H9 (cell line): ENCODE data around the gene FHIT. TPM values are rescaled to one million over a fixed set of nuclear protein-coding genes. Genes with fewer than 3 reads are reported as not detected.

ENCODE experiments used
- DNase-seq: peaks from one replicate; pipeline ENCODE4 v3.0.0-alpha.2; 2017
- H2AFZ ChIP-seq: one replicate; pipeline ENCODE4 v1.6.1; 2013; ENCODE audit warnings: mild to moderate bottlenecking, low read length, control low read depth, moderate library complexity
- H2AK5ac ChIP-seq: 2 replicates; pipeline ENCODE4 v1.6.1; 2013; ENCODE audit warnings: low read length, control low read depth, mixed read lengths; ENCODE audit not compliant: insufficient read length
- H2BK120ac ChIP-seq: one replicate; pipeline ENCODE4 v1.6.1; 2013; ENCODE audit warnings: low read depth, mild to moderate bottlenecking, low read length, control low read depth, inconsistent platforms; ENCODE audit not compliant: poor library complexity, severe bottlenecking
- H2BK12ac ChIP-seq: 2 replicates; pipeline ENCODE4 v1.6.1; 2013; ENCODE audit warnings: low read length, control low read depth, mixed read lengths, low read depth; ENCODE audit not compliant: insufficient read length
- H2BK15ac ChIP-seq: 2 replicates; pipeline ENCODE4 v1.6.1; 2013; ENCODE audit warnings: low read depth, low read length, control low read depth
- H2BK20ac ChIP-seq: one replicate; pipeline ENCODE4 v1.6.1; 2013; ENCODE audit warnings: low read depth, mild to moderate bottlenecking, low read length, control low read depth, inconsistent platforms; ENCODE audit not compliant: poor library complexity, severe bottlenecking
- H2BK5ac ChIP-seq: 2 replicates; pipeline ENCODE4 v1.6.1; 2013; ENCODE audit warnings: low read length, control low read depth, mixed read lengths; ENCODE audit not compliant: insufficient read length
- H3K14ac ChIP-seq: 2 replicates; pipeline ENCODE4 v1.6.1; 2013; ENCODE audit warnings: low read length, control low read depth; ENCODE audit not compliant: insufficient read depth
- H3K18ac ChIP-seq: 2 replicates; pipeline ENCODE4 v1.6.1; 2013; ENCODE audit warnings: low read depth, mild to moderate bottlenecking, mixed read lengths, low read length, control low read depth; ENCODE audit not compliant: insufficient read length
- H3K23ac ChIP-seq: 2 replicates; pipeline ENCODE4 v1.6.1; 2013; ENCODE audit warnings: low read length, control low read depth, mixed read lengths, low read depth; ENCODE audit not compliant: insufficient read length
- H3K23me2 ChIP-seq: 2 replicates; pipeline ENCODE4 v1.6.1; 2013; ENCODE audit warnings: low read depth, mild to moderate bottlenecking, mixed read lengths, low read length, control low read depth; ENCODE audit not compliant: insufficient read length, poor library complexity, severe bottlenecking
- H3K27ac ChIP-seq: 2 replicates; pipeline ENCODE4 v1.5.1; 2013; ENCODE audit warnings: low read length, control low read depth, mixed read lengths, low read depth; ENCODE audit not compliant: insufficient read length
- H3K27me3 ChIP-seq: 2 replicates; pipeline ENCODE4 v1.6.1; 2013; ENCODE audit warnings: low read length, control low read depth, inconsistent platforms; ENCODE audit not compliant: insufficient read depth
- H3K4ac ChIP-seq: 2 replicates; pipeline ENCODE4 v1.6.1; 2013; ENCODE audit warnings: low read depth, mild to moderate bottlenecking, control low read depth, inconsistent platforms, low read length, moderate library complexity
- H3K4me1 ChIP-seq: 2 replicates; pipeline ENCODE4 v1.6.1; 2013; ENCODE audit warnings: low read length, control low read depth, inconsistent platforms; ENCODE audit not compliant: insufficient read depth
- H3K4me2 ChIP-seq: 2 replicates; pipeline ENCODE4 v1.6.1; 2013; ENCODE audit warnings: low read length, control low read depth, mixed read lengths; ENCODE audit not compliant: insufficient read length, insufficient read depth
- H3K56ac ChIP-seq: 2 replicates; pipeline ENCODE4 v1.6.1; 2013; ENCODE audit warnings: low read depth, mild to moderate bottlenecking, mixed read lengths, low read length, control low read depth; ENCODE audit not compliant: insufficient read length
- H3K79me1 ChIP-seq: 2 replicates; pipeline ENCODE4 v1.6.1; 2013; ENCODE audit warnings: low read depth, mild to moderate bottlenecking, moderate library complexity, low read length, control low read depth, inconsistent platforms; ENCODE audit not compliant: insufficient read depth, poor library complexity, severe bottlenecking
- H3K79me2 ChIP-seq: 2 replicates; pipeline ENCODE4 v1.6.1; 2013; ENCODE audit warnings: low read length, control low read depth, inconsistent platforms; ENCODE audit not compliant: insufficient read depth
- H3K9ac ChIP-seq: 2 replicates; pipeline ENCODE4 v1.6.1; 2013; ENCODE audit warnings: low read length, control low read depth, mixed read lengths; ENCODE audit not compliant: insufficient read length; ENCODE audit errors: extremely low read depth
- H3K9me3 ChIP-seq: one replicate; pipeline ENCODE4 v1.6.1; 2013; ENCODE audit warnings: low read depth, low read length, inconsistent platforms; ENCODE audit not compliant: control insufficient read depth
- H3T11ph ChIP-seq: one replicate; pipeline ENCODE4 v1.6.1; 2013; ENCODE audit warnings: mild to moderate bottlenecking, low read length, control low read depth, inconsistent platforms
- H4K20me1 ChIP-seq: one replicate; pipeline ENCODE4 v1.6.1; 2013; ENCODE audit not compliant: control insufficient read depth, insufficient read length, insufficient read depth
- H4K5ac ChIP-seq: 2 replicates; pipeline ENCODE4 v1.6.1; 2013; ENCODE audit warnings: low read depth, mild to moderate bottlenecking, mixed read lengths, low read length, control low read depth; ENCODE audit not compliant: insufficient read length
- H4K8ac ChIP-seq: replicated peaks from 2 replicates; pipeline ENCODE4 v1.6.1; 2013; ENCODE audit warnings: low read length, control low read depth, mixed read lengths, low read depth; ENCODE audit not compliant: insufficient read length
- H4K91ac ChIP-seq: 2 replicates; pipeline ENCODE4 v1.6.1; 2013; ENCODE audit warnings: low read depth, mild to moderate bottlenecking, moderate library complexity, mixed read lengths, low read length, control low read depth; ENCODE audit not compliant: insufficient read length
- H3K27ac Mint-ChIP-seq, 3 experiments: 2 replicates in 2 of 3; 3 replicates in 1 of 3; pipeline ENCODE4 v1.8.0; 2020 to 2021; ENCODE audit warnings: mixed read lengths in 3 of 3, mild to moderate bottlenecking in 1 of 3, moderate library complexity in 1 of 3
- H3K27me3 Mint-ChIP-seq: 2 replicates; pipeline ENCODE4 v1.8.0; 2021; ENCODE audit warnings: low read depth, mild to moderate bottlenecking, moderate library complexity, mixed read lengths
- H3K36me3 Mint-ChIP-seq, 3 experiments: 2 replicates in 2 of 3; 3 replicates in 1 of 3; pipeline ENCODE4 v1.8.0; 2020 to 2021; ENCODE audit warnings: low read depth in 3 of 3, mixed read lengths in 3 of 3; ENCODE audit not compliant: insufficient read depth in 1 of 3
- H3K4me1 Mint-ChIP-seq, 2 experiments: 2 replicates each; pipeline ENCODE4 v1.8.0; 2020; ENCODE audit warnings: mixed read lengths in 2 of 2
- H3K4me3 Mint-ChIP-seq, 2 experiments: 2 replicates in 1 of 2; 3 replicates in 1 of 2; pipeline ENCODE4 v1.8.0; 2020 to 2021; ENCODE audit warnings: mild to moderate bottlenecking in 2 of 2, mixed read lengths in 2 of 2, moderate library complexity in 1 of 2
- H3K9me3 Mint-ChIP-seq, 2 experiments: 2 replicates in 1 of 2; 3 replicates in 1 of 2; pipeline ENCODE4 v1.8.0; 2020; ENCODE audit warnings: mild to moderate bottlenecking in 2 of 2, mixed read lengths in 2 of 2, moderate library complexity in 1 of 2
- WGBS: extraction: QIAGEN DNeasy Blood & Tissue Kit; methylation state at CpG from one replicate; pipeline ENCODE4 v1.1.7; 2013; ENCODE audit warnings: missing lambda C conversion rate, low lambda C conversion rate, mixed read lengths; ENCODE audit not compliant: insufficient read length; ENCODE audit errors: extremely low coverage; 5-methylcytosine and 5-hydroxymethylcytosine counted together
- total RNA-seq: library from RNA; stranded (reverse); gene quantifications from 2 replicates; pipeline ENCODE4 v1.2.1, GENCODE V29; 2021
- TF ChIP-seq, protein P1 (sequence below): fragments of 200-600 bp; sonication (generic); conservative IDR thresholded peaks from 3 replicates; pipeline ENCODE4 v1.8.0; 2021; ENCODE audit warnings: antibody characterized with exemption, mild to moderate bottlenecking

Gene FHIT
- total RNA-seq, 1 experiment from 2014 or later, result 3.0 TPM

GRCh38 chr3:59756934-59757333 lies 1494.3 kb downstream of the FHIT start:
- Histone ChIP-seq H2BK12ac (no peak overlapping the region), H4K20me1 (no peaks in the 10 kb centered on the region), H3K14ac (no peak overlapping the region), H4K8ac (no peak overlapping the region), H2BK120ac (no peak overlapping the region), H3K79me1 (no peaks in the 10 kb centered on the region), H4K91ac (no peak overlapping the region), H3K4me1 (no peaks in the 10 kb centered on the region; the same call in 1 of the 2 replicates), H3K56ac (no peak overlapping the region), H3K4ac (no peak overlapping the region), H4K5ac (no peak overlapping the region), H3K4me2 (no peak overlapping the region), H3K23me2 (no peaks in the 10 kb centered on the region), H2AFZ (no peak overlapping the region), H2BK5ac (no peak overlapping the region), H3K9ac (no peak overlapping the region), H2BK20ac (no peak overlapping the region), H3K23ac (no peak overlapping the region), H2BK15ac (no peak overlapping the region), H3K27ac (no peak overlapping the region), H3K27me3 (no peaks in the 10 kb centered on the region), H3K18ac (no peak overlapping the region), H3K79me2 (no peaks in the 10 kb centered on the region), H3T11ph (no peak overlapping the region), H2AK5ac (no peak overlapping the region), H3K9me3 (no peaks in the 10 kb centered on the region)
- H3K9me3 Mint-ChIP-seq, result no peaks in the 10 kb centered on the region
- no peak for DNase-seq
- H3K27ac Mint-ChIP-seq, result no peak overlapping the region
- TF ChIP-seq, protein P1, sequence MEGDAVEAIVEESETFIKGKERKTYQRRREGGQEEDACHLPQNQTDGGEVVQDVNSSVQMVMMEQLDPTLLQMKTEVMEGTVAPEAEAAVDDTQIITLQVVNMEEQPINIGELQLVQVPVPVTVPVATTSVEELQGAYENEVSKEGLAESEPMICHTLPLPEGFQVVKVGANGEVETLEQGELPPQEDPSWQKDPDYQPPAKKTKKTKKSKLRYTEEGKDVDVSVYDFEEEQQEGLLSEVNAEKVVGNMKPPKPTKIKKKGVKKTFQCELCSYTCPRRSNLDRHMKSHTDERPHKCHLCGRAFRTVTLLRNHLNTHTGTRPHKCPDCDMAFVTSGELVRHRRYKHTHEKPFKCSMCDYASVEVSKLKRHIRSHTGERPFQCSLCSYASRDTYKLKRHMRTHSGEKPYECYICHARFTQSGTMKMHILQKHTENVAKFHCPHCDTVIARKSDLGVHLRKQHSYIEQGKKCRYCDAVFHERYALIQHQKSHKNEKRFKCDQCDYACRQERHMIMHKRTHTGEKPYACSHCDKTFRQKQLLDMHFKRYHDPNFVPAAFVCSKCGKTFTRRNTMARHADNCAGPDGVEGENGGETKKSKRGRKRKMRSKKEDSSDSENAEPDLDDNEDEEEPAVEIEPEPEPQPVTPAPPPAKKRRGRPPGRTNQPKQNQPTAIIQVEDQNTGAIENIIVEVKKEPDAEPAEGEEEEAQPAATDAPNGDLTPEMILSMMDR, result no peak
- no peak overlapping the region for H3K4me3 Mint-ChIP-seq
- WGBS, result no CpG with 5 or more reads among the region's 5 CpGs
- H3K27me3 Mint-ChIP-seq, result peaks cover 11% of the 10 kb centered on the region
- peaks cover 39 to 43% of the 10 kb centered on the region in 2 experiments for H3K4me1 Mint-ChIP-seq
- no peaks in the 10 kb centered on the region for H3K36me3 Mint-ChIP-seq
